Neutrophil (primary cell): ENCODE results near the gene CERKL.

Source experiments
- H3K27ac ChIP-seq: fragments of 200-600 bp; sonication (generic); 2 replicates; pipeline ENCODE4 v1.5.1; 2016; ENCODE audit warnings: mild to moderate bottlenecking, moderate library complexity
- H3K27me3 ChIP-seq: fragments of 200-600 bp; sonication (generic); 2 replicates; pipeline ENCODE4 v1.6.0; 2016; ENCODE audit warnings: mild to moderate bottlenecking
- H3K36me3 ChIP-seq: fragments of 200-600 bp; sonication (generic); 2 replicates; pipeline ENCODE4 v1.5.1; 2017
- H3K4me1 ChIP-seq, 2 experiments: fragments of 200-600 bp in 1 of 2; sonication (generic) in 1 of 2; 1 replicate in 1 of 2; 2 replicates in 1 of 2; pipeline versions ENCODE4 v1.5.1 to v1.6.1; 2013 to 2016; ENCODE audit warnings: low read depth in 1 of 2, low read length in 1 of 2, mild to moderate bottlenecking in 1 of 2, moderate library complexity in 1 of 2; ENCODE audit not compliant: control insufficient read depth in 1 of 2, insufficient read depth in 1 of 2
- H3K4me3 ChIP-seq, 2 experiments: fragments of 200-600 bp in 1 of 2; sonication (generic) in 1 of 2; 1 replicate in 1 of 2; 2 replicates in 1 of 2; pipeline ENCODE4 v1.5.1; 2013 to 2016; ENCODE audit warnings: low read depth in 1 of 2, low read length in 1 of 2, mild to moderate bottlenecking in 1 of 2, moderate library complexity in 1 of 2
- H3K9me3 ChIP-seq: fragments of 200-600 bp; sonication (generic); 2 replicates; pipeline ENCODE4 v1.5.1; 2016
- TF ChIP-seq, protein P1 (sequence below): fragments of 200-600 bp; sonication (generic); IDR thresholded peaks from 2 replicates; pipeline ENCODE4 v1.5.1; 2016; ENCODE audit warnings: antibody characterized with exemption

Gene CERKL

GRCh38 chr2:181523756-181524155, 133.1 kb downstream of the CERKL start:
- H3K36me3 ChIP-seq, result peaks cover 76% of the 10 kb centered on the region
- no peaks in the 10 kb centered on the region for H3K4me1 ChIP-seq
- H3K9me3 ChIP-seq, result no peaks in the 10 kb centered on the region
- no peak overlapping the region for H3K4me3 ChIP-seq
- no peak overlapping the region for H3K27ac ChIP-seq
- TF ChIP-seq, protein P1, sequence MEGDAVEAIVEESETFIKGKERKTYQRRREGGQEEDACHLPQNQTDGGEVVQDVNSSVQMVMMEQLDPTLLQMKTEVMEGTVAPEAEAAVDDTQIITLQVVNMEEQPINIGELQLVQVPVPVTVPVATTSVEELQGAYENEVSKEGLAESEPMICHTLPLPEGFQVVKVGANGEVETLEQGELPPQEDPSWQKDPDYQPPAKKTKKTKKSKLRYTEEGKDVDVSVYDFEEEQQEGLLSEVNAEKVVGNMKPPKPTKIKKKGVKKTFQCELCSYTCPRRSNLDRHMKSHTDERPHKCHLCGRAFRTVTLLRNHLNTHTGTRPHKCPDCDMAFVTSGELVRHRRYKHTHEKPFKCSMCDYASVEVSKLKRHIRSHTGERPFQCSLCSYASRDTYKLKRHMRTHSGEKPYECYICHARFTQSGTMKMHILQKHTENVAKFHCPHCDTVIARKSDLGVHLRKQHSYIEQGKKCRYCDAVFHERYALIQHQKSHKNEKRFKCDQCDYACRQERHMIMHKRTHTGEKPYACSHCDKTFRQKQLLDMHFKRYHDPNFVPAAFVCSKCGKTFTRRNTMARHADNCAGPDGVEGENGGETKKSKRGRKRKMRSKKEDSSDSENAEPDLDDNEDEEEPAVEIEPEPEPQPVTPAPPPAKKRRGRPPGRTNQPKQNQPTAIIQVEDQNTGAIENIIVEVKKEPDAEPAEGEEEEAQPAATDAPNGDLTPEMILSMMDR, result no peak
- no peaks in the 10 kb centered on the region for H3K27me3 ChIP-seq

DNA sequence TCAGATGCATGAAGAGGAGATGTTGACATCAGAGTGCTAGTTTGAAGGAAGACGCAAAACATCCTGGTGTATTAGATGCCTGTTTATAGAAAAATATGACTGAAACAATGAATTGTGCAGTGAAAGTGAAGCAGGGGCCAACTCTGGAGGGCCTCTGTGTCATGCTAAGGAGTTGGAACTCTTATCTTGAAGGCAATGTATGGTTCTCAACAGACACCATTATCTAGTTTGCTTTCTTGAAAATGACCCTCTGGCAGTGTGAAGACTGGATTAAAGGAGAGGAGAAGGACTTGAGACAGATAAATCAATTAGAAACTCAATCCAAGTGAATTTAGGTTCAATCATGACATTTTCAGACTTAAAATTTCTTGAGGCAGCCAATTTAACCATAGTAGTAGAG, 136.7 kb downstream of the CERKL start:
- H3K36me3 ChIP-seq, result peaks cover 62% of the 10 kb centered on the region
- TF ChIP-seq, protein P1, result no peak

GRCh38 chr2:181517685-181518301, 139.1 kb downstream of the CERKL start:
- Histone ChIP-seq H3K27ac (no peak overlapping the region), H3K4me3 (no peak overlapping the region), H3K36me3 (peaks cover 48% of the 10 kb centered on the region), H3K9me3 (no peaks in the 10 kb centered on the region), H3K4me1 (no peaks in the 10 kb centered on the region), H3K27me3 (no peaks in the 10 kb centered on the region)
- TF ChIP-seq, protein P1, result no peak

More for the DNA sequence above, 136.7 kb downstream of the CERKL start:
- Histone ChIP-seq H3K27me3 (no peaks in the 10 kb centered on the region), H3K4me1 (no peaks in the 10 kb centered on the region), H3K9me3 (no peaks in the 10 kb centered on the region), H3K4me3 (no peak overlapping the region), H3K27ac (no peak overlapping the region)

DNA sequence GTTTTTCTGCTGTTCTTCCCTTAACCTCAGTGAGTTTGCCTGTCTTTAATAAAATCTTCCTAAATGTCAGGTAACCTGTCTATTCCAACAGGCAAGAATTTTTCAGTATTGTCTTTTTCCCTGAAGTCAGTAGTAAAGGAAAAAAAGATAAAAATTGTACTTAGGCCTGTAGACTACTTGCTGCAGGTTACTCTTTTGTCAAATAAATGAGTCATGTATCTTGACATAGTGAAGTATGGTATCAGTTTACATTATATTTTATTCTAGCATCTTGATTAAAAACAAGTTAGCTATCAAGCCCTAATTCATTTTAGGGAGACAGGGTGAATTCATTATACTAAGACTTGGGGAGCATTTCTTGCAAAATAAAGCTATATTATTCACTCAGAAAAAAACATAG, 139.9 kb downstream of the CERKL start:
- H3K27ac ChIP-seq, result no peak overlapping the region
- no peak overlapping the region for H3K4me3 ChIP-seq
- H3K36me3 ChIP-seq, result peaks cover 42% of the 10 kb centered on the region
- no peaks in the 10 kb centered on the region for H3K9me3 ChIP-seq
- H3K27me3 ChIP-seq, result no peaks in the 10 kb centered on the region
- no peaks in the 10 kb centered on the region for H3K4me1 ChIP-seq
- TF ChIP-seq, protein P1, result no peak

DNA sequence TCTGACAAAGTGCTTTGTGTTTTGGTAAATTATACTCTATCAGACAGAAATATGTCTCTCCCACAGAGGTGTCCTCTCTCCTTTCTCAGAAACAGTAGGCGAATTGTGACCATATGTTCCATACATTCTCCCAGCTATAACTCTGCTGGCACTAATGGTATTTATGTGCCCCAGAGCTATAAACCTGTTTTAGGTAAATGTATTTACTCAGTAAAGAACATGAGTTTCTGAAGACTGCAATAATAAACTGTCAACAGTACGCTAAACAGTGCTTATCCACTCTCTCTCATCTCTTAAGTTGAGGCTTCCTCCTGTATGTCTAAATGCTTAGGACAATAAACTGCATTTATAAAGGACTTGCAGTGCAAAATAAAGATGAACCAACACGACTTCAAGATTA, 141.2 kb downstream of the CERKL start:
- Histone ChIP-seq H3K9me3 (no peaks in the 10 kb centered on the region), H3K27ac (no peak overlapping the region), H3K4me1 (no peaks in the 10 kb centered on the region), H3K27me3 (no peaks in the 10 kb centered on the region), H3K4me3 (no peak overlapping the region), H3K36me3 (peaks cover 47% of the 10 kb centered on the region)
- TF ChIP-seq, protein P1, result no peak
